Measurements from ENCODE around the gene RAG2.

GRCh38 chr11:36577373-36577772, 20.7 kb downstream of the RAG2 start:
- TF ChIP-seq RARB (CRISPR knock-in tag; IDR thresholded peaks at IDR 0.05) (no peak), ZFP30 (CRISPR knock-in tag; IDR thresholded peaks at IDR 0.05) (no peak)
